G401.6 (cell line): Measurements from ENCODE around the gene ZNF263.
A peak's percentile ranks its signal among the peaks of the same experiment; 100 is the strongest.
"Not testable (repeated sequence)": the region's sequence is repeated elsewhere in the genome, so short reads cannot be mapped to it uniquely, and the experiment has no call there.

Source experiments
- FAIRE-seq: peaks from 2 replicates; lab custom pipeline; 2012; peaks lifted over from hg19 to GRCh38; lab: Jason Lieb, UNC

The ZNF263 gene

GRCh38 chr16:3268294-3268693 lies 15.0 kb upstream of the ZNF263 start:
- FAIRE-seq, result no peak

DNA sequence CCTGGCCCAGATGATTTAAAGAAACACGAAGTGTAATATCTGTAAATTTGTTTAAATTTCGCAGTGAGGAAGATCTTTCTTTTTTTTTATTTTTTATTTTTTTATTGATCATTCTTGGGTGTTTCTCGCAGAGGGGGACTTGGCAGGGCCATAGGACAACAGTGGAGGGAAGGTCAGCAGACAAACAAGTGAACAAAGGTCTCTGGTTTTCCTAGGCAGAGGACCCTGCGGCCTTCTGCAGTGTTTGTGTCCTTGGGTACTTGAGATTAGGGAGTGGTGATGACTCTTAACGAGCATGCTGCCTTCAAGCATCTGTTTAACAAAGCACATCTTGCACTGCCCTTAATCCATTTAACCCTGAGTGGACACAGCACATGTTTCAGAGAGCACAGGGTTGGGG lies 12.6 kb upstream of the ZNF263 start:
- not testable (repeated sequence) for FAIRE-seq

- not testable (repeated sequence) for FAIRE-seq
These were observed 12.0 kb upstream of the ZNF263 start for GRCh38 chr16:3271281-3271680.

DNA sequence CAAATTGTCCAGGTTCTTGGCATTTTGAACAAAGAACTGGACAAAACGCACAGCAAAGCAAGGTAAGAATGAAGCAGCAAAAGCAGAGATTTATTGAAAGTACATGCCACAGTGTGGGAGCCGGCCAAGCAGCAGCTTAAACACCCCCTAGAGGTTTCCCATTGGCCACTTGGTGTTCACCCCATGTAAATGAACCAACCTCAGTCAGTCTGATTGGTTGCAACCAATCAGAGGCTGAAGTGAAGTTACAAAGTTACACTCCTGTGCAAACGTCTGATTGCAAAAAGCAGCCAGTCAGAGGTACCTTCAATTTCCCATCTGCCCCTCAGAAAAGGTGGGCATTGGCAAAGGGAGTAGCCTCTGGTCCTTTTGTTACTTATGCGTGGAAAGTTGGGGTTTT lies 8.8 kb upstream of the ZNF263 start:
- FAIRE-seq, result no peak

DNA sequence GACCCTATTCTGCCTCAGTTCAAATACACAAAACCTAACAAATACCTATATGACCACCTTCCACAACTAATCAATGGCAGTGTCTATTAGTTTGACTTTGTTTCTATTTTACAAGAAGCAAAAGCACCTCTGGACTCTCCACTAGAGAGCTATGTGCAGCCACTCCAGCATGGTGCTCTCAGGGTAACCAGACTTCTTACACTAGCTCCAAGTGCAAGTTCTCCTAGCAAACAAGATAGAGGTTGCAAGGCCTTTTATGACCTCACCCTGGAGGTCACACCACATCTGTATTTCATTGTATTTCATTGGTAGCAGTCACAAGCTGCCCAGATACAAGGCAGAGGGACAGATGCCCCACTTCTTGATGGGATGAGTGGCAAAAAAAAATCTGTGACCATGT lies 8.3 kb upstream of the ZNF263 start:
- no peak for FAIRE-seq

GRCh38 chr16:3276679-3277078 lies 6.6 kb upstream of the ZNF263 start:
- FAIRE-seq, result no peak

DNA sequence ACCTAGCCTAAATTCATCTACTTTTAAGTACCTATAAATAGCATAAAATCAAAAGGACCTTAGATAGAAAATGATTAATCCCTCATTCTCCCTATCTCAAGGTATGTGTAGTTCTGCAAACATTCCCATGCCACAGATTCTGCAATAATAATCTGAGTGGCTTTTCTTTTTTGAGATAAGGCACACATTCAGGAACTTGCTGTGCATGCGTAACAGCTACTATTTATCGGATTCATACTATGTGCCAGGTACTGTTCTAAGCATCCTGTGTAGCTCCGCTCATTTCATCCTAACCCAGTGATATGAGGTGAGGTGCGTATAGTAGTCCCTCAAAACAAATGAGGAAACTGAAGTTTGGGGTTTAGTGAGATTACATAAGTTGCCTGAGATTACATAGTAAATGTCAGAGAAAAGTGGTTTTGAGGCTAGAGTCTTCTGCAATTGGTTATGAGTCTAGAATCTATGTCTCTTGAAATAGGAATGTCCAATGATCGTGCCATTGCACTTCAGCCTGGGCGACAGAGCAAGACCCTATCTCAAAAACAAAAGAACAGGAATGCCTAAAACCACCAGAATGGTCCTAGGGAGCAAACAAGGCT lies 2.0 kb upstream of the ZNF263 start:
- no peak for FAIRE-seq

- no peak for FAIRE-seq
These were observed 1.1 kb upstream of the ZNF263 start for GRCh38 chr16:3282103-3282729.

DNA sequence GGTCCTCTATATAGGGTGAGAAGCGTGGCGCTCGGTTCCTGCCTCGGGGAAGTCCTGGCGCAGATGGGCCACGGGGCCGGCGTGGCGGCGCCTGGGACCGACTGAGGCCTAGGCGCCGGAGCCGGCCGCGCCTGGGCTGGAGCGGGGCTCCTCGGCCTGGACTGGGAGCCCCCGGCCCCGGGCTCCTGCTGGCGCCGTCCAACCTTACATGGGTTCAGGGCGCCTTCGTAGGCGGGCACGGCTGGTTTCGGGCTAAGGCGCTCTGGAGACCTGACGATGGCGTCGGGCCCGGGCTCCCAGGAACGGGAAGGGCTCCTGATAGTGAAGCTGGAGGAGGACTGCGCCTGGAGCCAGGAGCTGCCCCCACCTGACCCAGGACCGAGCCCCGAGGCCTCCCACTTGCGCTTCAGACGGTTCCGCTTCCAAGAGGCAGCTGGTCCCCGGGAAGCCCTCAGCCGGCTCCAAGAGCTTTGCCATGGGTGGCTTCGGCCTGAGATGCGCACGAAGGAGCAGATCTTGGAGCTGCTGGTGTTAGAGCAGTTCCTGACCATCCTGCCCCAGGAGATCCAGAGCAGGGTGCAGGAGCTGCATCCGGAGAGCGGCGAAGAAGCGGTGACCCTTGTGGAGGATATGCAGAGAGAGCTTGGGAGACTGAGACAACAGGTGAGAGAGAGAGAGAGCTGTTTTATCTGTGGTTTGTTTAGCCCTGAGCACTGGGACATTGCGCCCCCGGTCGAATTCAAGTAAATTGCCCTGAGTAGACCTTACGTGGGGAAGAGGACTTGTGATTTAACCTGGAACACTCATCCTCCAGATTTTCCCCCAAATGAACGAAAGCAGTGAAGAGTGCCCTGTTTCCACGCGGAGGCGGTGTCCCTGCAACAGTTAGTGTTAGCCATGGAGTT lies 504 bp downstream of the ZNF263 start:
- FAIRE-seq, result no peak

DNA sequence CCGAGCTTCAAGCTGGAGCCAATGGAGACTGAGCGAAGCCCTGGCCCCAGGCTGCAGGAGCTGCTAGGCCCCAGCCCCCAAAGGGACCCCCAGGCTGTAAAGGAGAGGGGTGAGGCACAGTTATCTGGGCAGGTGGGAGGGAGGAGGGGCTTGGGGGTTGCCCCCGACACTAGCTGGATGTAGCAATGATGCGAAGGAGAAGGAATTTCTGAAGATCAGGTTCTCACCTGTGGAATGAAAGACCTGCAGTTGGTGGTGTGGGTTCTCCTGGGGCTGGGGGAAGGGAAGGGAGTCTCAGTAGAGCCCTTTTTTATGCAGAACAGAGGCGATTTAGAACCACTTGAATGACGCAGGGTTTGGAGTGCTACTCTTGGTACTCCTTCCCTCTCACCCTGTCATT lies 1.8 kb downstream of the ZNF263 start:
- FAIRE-seq, result no peak

GRCh38 chr16:3289998-3290673 lies 6.8 kb downstream of the ZNF263 start:
- FAIRE-seq, result no peak

- FAIRE-seq, result no peak
These were observed 9.3 kb downstream of the ZNF263 start for GRCh38 chr16:3292604-3293003.

- FAIRE-seq, result no peak
These were observed 11.9 kb downstream of the ZNF263 start for GRCh38 chr16:3295209-3295608.

GRCh38 chr16:3295783-3296182 lies 12.5 kb downstream of the ZNF263 start:
- no peak for FAIRE-seq

- FAIRE-seq, result no peak
These were observed 21.1 kb downstream of the ZNF263 start for GRCh38 chr16:3304370-3304769.

GRCh38 chr16:3305109-3306068 lies 22.1 kb downstream of the ZNF263 start, which contains the start of the genes TIGD7 and ZNF75A:
Gene TIGD7, minus strand, starts transcription at chr16:3305430. Its CDS starts 4,816 bp downstream, at chr16:3300614.
Gene ZNF75A, plus strand, starts transcription at chr16:3305497. Its CDS starts 2,932 bp downstream, at chr16:3308429.
- FAIRE-seq, result peak; percentile 71

GRCh38 chr16:3306078-3306477 lies 22.8 kb downstream of the ZNF263 start:
- FAIRE-seq, result no peak

GRCh38 chr16:3311496-3311895 lies 28.2 kb downstream of the ZNF263 start:
- FAIRE-seq, result no peak

DNA sequence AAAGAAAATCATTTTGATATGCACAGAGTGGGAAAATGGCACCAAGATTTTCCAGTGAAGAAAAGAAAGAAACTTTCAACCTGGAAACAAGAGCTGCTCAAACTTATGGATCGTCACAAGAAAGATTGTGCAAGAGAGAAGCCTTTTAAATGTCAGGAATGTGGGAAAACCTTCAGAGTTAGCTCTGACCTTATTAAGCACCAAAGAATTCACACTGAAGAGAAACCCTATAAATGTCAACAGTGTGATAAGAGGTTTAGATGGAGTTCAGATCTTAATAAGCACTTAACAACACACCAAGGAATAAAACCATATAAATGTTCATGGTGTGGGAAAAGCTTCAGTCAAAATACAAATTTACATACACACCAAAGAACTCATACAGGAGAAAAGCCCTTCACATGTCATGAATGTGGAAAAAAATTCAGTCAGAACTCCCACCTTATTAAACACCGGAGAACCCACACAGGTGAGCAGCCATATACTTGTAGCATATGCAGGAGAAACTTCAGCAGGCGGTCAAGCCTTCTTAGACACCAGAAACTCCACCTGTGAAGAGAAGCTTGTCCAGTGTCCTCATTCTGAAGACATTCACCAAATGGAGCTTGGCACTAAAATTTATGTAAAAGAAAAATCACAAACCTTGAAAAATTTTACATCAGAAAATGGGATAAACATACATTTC lies 34.2 kb downstream of the ZNF263 start:
- FAIRE-seq, result no peak

GRCh38 chr16:3321816-3322215 lies 38.5 kb downstream of the ZNF263 start:
- no peak for FAIRE-seq

GRCh38 chr16:3327514-3327913 lies 44.2 kb downstream of the ZNF263 start:
- FAIRE-seq, result no peak
